Bronchial epithelial cell (primary cell): ENCODE results near the gene ADAMTS9. TPM values are rescaled to one million over a fixed set of nuclear protein-coding genes. Genes with fewer than 3 reads are reported as not detected.

Source experiments
- DNase-seq: peaks from one replicate; pipeline ENCODE4 v3.0.0-alpha.2; 2010; ENCODE audit warnings: low read depth
- FAIRE-seq: peaks from 2 replicates; lab custom pipeline; 2011; peaks lifted over from hg19 to GRCh38; lab: Jason Lieb, UNC
- H3K27me3 ChIP-seq: 2 replicates; pipeline ENCODE4 v1.5.1; 2011; ENCODE audit warnings: low read length; ENCODE audit not compliant: control insufficient read depth, insufficient read depth
- H3K36me3 ChIP-seq: 2 replicates; pipeline ENCODE4 v1.5.1; 2011; ENCODE audit warnings: low read length; ENCODE audit not compliant: control insufficient read depth, insufficient read depth
- H3K4me3 ChIP-seq: 2 replicates; pipeline ENCODE4 v1.5.1; 2011; ENCODE audit warnings: mild to moderate bottlenecking, low read depth, low read length, control low read depth
- CTCF ChIP-seq: IDR thresholded peaks from 2 replicates; pipeline ENCODE4 v1.5.1; 2011; ENCODE audit warnings: mild to moderate bottlenecking, moderate library complexity, low read length, control low read depth, inconsistent platforms; ENCODE audit not compliant: insufficient read depth, severe bottlenecking
- total RNA-seq: library from RNA; depleted of rRNA; stranded (reverse); fragments of >200 nt; gene quantifications from 2 replicates; pipeline ENCODE4 v1.2.1, GENCODE V29; 2014

Gene ADAMTS9
- total RNA-seq, 1 donor from 2014 or later: 0.26 TPM

DNA sequence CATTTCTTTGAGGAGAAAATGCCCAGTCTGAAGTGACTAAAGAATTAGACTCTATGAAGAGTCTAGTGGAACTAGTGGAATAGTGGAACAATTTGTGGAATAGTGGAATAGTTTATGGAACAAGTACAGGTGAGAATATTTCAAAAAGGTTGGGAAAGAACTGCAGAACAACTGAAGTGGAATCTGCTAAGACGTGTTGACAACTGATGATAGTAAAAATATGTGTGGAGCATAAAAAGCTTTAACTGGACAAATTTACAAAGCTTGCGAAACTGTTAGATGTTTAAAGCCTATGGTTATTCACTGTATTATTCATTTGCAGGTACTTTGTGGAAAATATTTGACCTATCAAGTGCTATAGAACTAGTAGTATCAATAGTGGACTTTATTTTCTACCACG lies 164.5 kb downstream of the ADAMTS9 start:
- FAIRE-seq: no peak
- Histone ChIP-seq H3K27me3 (no peaks in the 10 kb centered on the region), H3K4me3 (no peak overlapping the region), H3K36me3 (no peaks in the 10 kb centered on the region)
- no peak for DNase-seq
- no peak for TF ChIP-seq CTCF

DNA sequence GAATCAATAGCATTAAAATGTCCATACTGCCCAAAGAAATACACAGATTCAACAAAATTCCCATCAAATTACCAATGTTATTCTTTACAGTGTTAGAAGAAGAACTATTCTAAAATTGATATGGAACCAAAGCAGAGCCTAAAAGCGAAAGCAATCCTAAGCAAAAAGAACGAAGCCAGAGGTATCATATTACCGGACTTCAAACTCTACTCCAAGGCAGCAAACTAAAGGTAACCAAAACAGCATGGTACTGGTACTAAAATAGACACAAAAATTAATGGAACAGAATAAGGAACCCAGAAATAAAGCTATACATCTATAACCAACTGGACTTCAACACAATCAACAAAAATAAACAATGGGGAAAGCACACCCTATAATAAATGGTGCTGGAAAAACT lies 167.5 kb downstream of the ADAMTS9 start:
- FAIRE-seq: no peak
- no peak for DNase-seq
- Histone ChIP-seq H3K27me3 (no peaks in the 10 kb centered on the region), H3K36me3 (no peaks in the 10 kb centered on the region), H3K4me3 (no peak overlapping the region)
- TF ChIP-seq CTCF: no peak

DNA sequence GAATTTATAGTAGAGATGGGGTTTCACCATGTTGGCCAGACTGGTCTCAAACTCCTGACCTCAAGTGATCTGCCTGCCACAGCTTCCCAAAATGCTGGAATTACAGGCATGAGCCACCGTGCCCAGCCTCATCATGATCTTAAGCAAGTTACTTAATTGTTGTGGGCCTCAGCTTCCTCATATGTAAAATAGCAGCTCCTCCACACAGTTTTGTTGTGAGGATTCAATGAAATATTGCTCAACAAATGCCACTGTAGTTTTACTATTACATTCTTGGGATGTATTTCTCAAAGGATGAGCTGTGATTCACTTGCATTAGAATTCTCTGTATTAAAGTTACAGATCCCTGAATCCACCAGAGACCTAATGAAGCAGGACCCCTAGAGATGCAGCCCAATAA lies 168.8 kb downstream of the ADAMTS9 start:
- H3K27me3 ChIP-seq: no peaks in the 10 kb centered on the region
- no peak for TF ChIP-seq CTCF
- no peaks in the 10 kb centered on the region for H3K36me3 ChIP-seq
- no peak overlapping the region for H3K4me3 ChIP-seq
- FAIRE-seq: no peak
- peak; percentile 62 for DNase-seq

DNA sequence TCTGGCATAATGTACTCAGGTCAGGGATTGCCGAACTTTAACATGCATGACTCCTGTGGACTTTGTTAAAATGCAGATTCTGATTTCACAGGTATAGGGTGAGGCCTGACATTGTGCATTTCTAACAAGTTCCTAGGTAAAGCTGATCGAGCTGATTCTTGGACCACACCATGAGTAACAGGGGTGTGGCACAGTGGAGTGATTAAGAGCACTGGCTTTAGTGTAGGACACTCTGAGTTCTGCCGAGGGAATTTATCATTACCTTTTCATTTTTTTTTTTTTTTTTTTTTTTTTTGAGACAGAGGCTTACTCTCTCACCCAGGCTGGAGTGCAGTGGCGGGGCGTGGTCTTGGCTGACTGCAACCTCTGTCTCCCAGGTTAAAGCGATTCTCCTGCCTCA lies 169.3 kb downstream of the ADAMTS9 start:
- H3K36me3 ChIP-seq: no peaks in the 10 kb centered on the region
- H3K4me3 ChIP-seq: no peak overlapping the region
- no peak for TF ChIP-seq CTCF
- FAIRE-seq (peak; percentile 86), DNase-seq (peak; percentile 83)
- no peaks in the 10 kb centered on the region for H3K27me3 ChIP-seq

DNA sequence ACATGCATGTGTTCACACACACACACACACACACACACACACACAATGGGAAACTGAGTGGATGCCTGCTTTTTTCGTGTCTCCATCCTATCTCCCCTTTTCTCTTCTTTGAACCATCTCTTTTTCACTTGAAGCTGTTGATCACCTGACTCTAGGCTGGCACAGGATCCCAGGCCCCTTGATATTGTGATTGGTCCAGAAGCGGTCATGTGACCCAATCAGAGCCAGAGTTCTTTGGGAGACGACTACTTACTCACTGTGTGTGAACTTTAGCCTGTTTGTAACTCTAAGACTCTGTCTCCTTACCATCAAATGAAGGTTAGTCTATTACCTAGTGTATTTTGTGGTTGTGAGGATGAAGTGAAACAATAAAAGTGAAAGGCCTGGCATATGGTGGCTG lies 172.9 kb downstream of the ADAMTS9 start:
- FAIRE-seq: no peak

More for the DNA sequence above, 172.9 kb downstream of the ADAMTS9 start:
- H3K36me3 ChIP-seq: no peaks in the 10 kb centered on the region
- no peaks in the 10 kb centered on the region for H3K27me3 ChIP-seq
- no peak overlapping the region for H3K4me3 ChIP-seq
- no peak for DNase-seq
- TF ChIP-seq CTCF: no peak
